Mucosa of rectum (tissue), 2 donors: ENCODE data around the gene WDR82.

Experiments used
- H3K27ac ChIP-seq, 2 donors: one replicate each; pipeline ENCODE4 v1.7.0; 2013; ENCODE audit warnings: inconsistent platforms in 2 of 2, low read depth in 2 of 2, low read length in 2 of 2
- H3K27me3 ChIP-seq, 2 donors: one replicate each; pipeline ENCODE4 v1.7.0; 2013; ENCODE audit warnings: low read length in 2 of 2; ENCODE audit not compliant: control insufficient read depth in 2 of 2, insufficient read depth in 2 of 2
- H3K36me3 ChIP-seq, 2 donors: one replicate each; pipeline ENCODE4 v1.7.0; 2013; ENCODE audit warnings: low read length in 2 of 2; ENCODE audit not compliant: control insufficient read depth in 2 of 2, insufficient read depth in 2 of 2
- H3K4me1 ChIP-seq, 2 donors: one replicate each; pipeline ENCODE4 v1.7.0; 2013; ENCODE audit warnings: low read length in 2 of 2, mild to moderate bottlenecking in 1 of 2; ENCODE audit not compliant: control insufficient read depth in 2 of 2, insufficient read depth in 2 of 2
- H3K4me3 ChIP-seq, 2 donors: one replicate each; pipeline ENCODE4 v1.7.0; 2013; ENCODE audit warnings: low read length in 2 of 2
- H3K9ac ChIP-seq, 2 donors: one replicate each; pipeline ENCODE4 v1.7.0; 2013; ENCODE audit warnings: low read length in 2 of 2, low read depth in 1 of 2, mild to moderate bottlenecking in 1 of 2
- H3K9me3 ChIP-seq, 2 donors: one replicate each; pipeline ENCODE4 v1.7.0; 2013; ENCODE audit warnings: low read length in 2 of 2; ENCODE audit not compliant: control insufficient read depth in 2 of 2
- donor health status: healthy.
- donor health status: Normal muscosa, but diverticular disease.

The WDR82 gene

DNA sequence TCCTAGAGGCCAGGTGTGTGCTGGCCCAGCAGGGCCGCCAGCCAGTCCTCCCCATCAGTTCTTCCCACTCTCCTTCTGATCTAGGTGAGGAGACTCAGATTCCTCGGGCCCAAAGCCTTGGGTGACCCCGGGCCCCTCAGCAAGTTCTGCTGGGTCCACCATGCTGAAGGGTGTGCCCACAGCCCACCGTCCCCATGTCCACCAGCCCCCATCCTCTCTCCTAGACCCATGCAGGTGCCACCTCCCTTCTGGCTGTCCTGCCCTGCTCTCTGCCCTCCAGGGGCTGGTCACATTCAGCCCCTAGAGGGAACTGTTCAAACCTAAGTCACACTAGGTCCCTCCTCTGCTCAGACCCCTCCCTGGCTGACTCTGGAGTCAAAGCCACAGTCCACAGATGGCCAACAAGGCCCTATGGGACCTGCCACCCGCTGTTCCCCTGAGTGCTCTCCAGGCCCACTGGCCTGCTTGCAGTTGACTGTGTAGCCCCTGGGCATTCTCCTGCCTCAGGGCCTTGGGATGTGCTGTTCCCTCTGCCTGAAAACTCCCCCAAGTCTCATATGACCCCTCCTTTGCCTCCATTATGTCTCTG is 52.1 kb downstream of the WDR82 start:
- Histone ChIP-seq H3K9me3 (no peaks in the 10 kb centered on the region), H3K27ac (peak overlapping the region in 1 of 2 donors; percentile 61), H3K4me1 (no peaks in the 10 kb centered on the region), H3K4me3 (no peak overlapping the region), H3K27me3 (no peaks in the 10 kb centered on the region), H3K36me3 (peaks cover 26 to 30% of the 10 kb centered on the region in 2 donors), H3K9ac (no peak overlapping the region)

DNA sequence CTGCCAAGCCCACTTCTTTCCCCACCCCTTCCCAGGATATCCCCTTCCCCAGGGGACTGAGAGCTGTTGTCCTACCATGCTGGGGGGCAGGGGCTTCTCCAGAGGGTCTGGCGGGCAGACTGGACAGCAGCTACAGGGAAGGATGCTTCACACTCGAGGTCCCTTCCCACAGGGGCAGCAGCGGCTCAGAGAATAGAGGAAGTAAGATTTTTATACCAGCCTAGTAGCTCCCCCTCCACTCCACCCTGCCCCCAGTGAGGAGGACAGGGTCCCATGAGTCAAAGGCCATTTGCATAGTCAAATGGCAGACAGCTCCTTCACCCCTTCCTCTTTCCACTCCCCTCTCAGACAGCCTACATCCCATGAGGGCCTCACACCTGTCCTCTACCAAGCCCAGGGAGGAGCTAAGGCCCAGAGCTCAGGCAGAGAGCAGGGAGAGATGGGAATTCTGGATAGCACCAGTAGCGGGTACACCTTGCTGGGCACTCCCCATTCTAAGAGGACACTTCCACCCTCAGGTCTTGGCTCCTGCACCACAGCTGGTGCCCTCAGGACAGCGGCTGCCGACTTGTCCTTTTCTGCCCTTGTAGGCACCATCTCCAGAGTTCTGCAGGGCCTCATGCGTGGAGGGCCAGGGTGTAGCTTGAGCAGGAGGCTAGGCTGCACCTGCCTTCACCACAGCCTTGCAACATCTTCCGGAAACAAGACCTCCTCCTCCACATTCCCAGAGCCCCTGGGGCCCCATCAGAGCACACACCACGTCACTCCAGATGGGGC is 52.8 kb downstream of the WDR82 start, which contains the start of gene TLR9:
Gene TLR9, minus strand, starts transcription at position 194 of the 777 bp plus-strand sequence. Its CDS starts 116 bp downstream, at position 78.
- Histone ChIP-seq H3K4me1 (no peaks in the 10 kb centered on the region), H3K27ac (peak within 1 kb of the TSS in 1 of 2 donors; percentile 61), H3K9ac (no peak within 1 kb of the TSS), H3K9me3 (no peaks in the 10 kb centered on the region), H3K36me3 (peaks cover 20 to 24% of the 10 kb centered on the region in 2 donors), H3K27me3 (no peaks in the 10 kb centered on the region), H3K4me3 (no peak within 1 kb of the TSS)

DNA sequence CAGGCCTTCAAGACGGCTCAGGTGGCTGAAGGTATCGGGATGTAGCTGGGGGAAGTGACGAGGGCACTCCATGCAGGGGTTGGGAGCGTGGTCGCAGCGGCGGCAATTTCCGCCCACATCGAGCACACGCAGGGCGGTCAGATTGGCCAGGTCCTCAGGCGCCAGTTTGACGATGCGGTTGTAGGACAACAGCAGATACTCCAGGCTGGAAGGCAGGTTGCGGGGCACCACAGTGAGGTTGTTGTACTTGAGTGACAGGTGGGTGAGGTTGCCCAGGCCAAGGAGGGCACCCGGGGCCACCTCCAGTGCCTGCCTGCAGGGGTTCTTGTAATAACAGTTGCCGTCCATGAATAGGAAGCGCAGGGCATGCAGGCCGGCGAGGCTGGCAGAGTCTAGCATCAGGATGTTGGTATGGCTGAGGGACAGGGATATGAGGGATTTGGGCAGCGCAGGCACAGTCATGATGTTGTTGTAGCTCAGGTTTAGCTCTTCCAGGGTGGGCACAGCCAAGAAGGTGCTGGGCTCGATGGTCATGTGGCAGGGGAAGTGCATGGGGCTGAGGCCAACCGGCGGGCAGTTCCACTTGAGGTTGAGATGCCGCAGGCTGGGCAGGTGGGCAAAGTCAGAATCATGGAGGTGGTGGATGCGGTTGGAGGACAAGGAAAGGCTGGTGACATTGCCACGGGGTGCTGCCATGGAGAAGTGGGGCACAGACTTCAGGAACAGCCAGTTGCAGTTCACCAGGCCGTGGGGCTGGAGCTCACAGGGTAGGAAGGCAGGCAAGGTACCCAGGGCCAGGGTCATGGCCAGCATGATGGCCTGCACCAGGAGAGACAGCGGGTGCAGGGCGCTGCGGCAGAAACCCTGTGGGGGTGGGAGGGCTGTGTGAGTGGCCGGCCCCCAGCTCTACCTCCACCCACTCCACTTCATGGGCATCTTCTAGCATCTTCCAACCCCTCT is 54.7 kb downstream of the WDR82 start:
- H3K27ac ChIP-seq, result no peak overlapping the region

DNA sequence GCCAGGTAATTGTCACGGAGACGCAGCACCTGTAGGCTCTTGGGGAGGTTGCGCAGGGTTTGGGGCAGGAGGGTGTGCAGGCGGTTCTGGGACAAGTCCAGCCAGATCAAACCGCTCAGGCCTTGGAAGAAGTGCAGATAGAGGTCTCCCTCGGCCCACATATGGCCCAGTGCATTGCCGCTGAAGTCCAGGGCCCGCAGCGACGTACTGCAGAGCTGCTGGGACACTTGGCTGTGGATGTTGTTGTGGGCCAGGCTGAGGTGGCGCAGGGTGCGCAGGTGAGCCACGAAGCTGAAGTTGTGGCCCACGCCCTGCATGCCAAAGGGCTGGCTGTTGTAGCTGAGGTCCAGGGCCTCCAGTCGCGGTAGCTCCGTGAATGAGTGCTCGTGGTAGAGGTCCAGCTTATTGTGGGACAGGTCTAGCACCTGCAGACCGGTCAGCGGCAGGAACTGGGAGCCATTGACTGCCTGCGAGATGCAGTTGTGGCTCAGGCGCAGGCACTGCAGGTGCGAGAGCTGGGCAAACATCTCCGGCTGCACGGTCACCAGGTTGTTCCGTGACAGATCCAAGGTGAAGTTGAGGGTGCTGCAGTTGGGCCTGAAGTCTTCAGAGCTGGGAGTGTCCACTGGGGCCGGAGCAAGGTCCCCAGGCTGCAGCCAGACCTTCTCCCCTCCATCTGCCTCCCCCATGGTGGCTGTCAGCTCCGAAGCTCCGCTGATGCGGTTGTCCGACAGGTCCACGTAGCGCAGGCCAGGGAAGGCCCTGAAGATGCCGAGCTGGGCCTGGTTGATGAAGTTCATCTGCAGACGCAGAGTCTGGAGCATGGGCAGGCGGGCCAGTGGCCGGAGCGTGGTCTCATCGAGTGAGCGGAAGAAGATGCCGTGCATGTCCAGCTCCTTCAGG is 55.9 kb downstream of the WDR82 start:
- peaks cover 15 to 18% of the 10 kb centered on the region in 2 donors for H3K4me1 ChIP-seq
- H3K27me3 ChIP-seq, result no peaks in the 10 kb centered on the region
- no peak overlapping the region for H3K4me3 ChIP-seq
- H3K27ac ChIP-seq, result no peak overlapping the region
- peaks cover 0 to 2% of the 10 kb centered on the region in 2 donors for H3K36me3 ChIP-seq
- H3K9me3 ChIP-seq, result no peaks in the 10 kb centered on the region
- H3K9ac ChIP-seq, result no peak overlapping the region

More for the DNA sequence above, 54.7 kb downstream of the WDR82 start:
- peaks cover 4 to 6% of the 10 kb centered on the region in 2 donors for H3K4me1 ChIP-seq
- H3K36me3 ChIP-seq, result peaks cover 1 to 7% of the 10 kb centered on the region in 2 donors
- H3K27me3 ChIP-seq, result no peaks in the 10 kb centered on the region
- no peak overlapping the region for H3K9ac ChIP-seq
- H3K4me3 ChIP-seq, result no peak overlapping the region
- no peaks in the 10 kb centered on the region for H3K9me3 ChIP-seq

DNA sequence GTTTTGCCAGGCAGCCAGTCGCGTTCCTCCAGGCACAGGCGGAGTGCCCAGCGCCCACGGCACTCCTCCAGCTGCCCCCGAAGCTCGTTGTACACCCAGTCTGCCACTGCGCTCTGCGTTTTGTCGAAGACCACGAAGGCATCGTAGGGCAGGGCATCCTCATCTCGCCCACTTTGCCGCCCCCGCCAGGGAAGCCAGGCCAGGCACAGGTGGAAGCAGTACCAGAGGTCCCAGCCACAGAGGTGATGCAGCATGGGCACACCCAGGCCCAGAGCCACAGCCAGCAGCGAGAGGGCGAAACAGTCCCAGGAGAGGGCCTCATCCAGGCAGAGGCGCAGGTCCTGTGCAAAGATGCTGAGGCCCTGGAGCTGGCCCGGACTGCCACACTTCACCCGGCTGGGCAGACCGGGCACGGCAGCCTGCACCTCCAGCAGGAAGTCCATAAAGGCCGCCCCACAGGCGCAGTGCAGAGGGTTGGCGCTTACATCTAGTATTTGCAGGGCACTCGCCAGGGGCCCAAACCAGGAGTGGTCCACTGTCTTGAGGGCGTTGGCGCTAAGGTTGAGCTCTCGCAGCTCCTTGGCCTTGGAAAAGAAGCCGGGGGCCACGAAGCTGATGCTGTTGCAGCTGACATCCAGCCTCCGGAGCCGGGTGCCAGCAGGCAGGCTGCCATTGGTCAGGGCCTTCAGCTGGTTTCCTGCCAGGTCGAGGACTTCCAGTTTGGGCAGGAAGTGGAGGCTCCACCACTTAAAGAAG is 56.7 kb downstream of the WDR82 start:
- Histone ChIP-seq H3K9ac (no peak overlapping the region), H3K36me3 (no peaks in the 10 kb centered on the region), H3K4me1 (peaks cover 23 to 26% of the 10 kb centered on the region in 2 donors), H3K27ac (no peak overlapping the region), H3K27me3 (no peaks in the 10 kb centered on the region), H3K9me3 (no peaks in the 10 kb centered on the region), H3K4me3 (no peak overlapping the region)

DNA sequence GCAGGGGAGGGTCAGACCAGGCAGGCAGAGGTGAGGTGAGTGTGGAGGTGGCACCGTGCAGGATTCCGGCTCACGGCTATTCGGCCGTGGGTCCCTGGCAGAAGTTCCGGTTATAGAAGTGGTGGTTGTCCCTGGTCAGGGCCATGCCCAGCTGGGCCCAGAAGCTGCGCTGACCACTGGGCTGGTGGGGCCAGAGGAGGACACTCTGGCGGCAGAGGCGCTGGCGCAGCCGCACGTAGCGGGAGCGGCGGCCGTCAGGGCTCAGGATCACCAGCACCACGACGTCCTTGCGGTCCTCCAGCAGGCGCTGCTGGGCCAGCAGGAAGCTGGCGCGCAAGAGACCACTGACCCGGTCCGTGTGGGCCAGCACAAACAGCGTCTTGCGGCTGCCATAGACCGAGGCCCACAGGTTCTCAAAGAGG is 57.3 kb downstream of the WDR82 start:
- Histone ChIP-seq H3K9me3 (no peaks in the 10 kb centered on the region), H3K27ac (no peak overlapping the region), H3K9ac (no peak overlapping the region)

DNA sequence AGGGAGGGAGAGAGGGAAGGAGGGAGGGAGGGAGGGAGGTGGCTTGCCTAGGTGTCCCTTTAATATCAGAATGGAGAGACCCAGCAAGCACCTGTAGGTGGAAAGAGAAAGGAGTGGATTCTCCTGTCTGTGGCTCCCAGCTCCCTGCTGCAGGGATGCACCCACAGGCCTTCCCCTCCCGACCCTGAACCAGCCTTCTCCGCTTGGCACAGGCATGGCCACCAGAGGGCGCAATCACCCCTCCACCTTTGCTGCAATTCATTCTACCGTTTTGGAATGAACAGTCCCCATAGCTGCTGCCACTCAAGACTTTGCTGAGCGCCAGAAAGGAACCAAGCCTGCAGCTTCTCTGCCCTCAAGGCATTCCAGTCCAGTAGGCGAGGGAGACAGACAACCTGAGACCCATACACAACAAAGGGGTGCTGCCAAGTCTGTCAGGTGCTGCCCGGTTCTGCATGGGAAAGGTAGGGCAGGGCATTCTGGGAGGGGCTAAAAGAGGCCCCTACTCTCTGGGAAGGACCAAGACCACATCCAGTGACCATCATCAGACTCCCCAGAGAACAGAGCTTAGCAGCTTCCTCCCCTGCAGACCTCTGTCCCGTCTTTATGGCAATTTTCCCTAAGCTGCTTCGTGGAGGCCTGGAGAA is 57.9 kb downstream of the WDR82 start:
- H3K9ac ChIP-seq, result no peak overlapping the region
- H3K4me3 ChIP-seq, result no peak overlapping the region
- no peaks in the 10 kb centered on the region for H3K27me3 ChIP-seq
- peaks cover 30 to 32% of the 10 kb centered on the region in 2 donors for H3K4me1 ChIP-seq
- no peak overlapping the region for H3K27ac ChIP-seq
- H3K9me3 ChIP-seq, result no peaks in the 10 kb centered on the region
- peaks cover under 1% of the 10 kb centered on the region in 2 donors for H3K36me3 ChIP-seq

More for the DNA sequence above, 57.3 kb downstream of the WDR82 start:
- peaks cover 29 to 32% of the 10 kb centered on the region in 2 donors for H3K4me1 ChIP-seq
- no peak overlapping the region for H3K4me3 ChIP-seq
- no peaks in the 10 kb centered on the region for H3K36me3 ChIP-seq
- no peaks in the 10 kb centered on the region for H3K27me3 ChIP-seq

DNA sequence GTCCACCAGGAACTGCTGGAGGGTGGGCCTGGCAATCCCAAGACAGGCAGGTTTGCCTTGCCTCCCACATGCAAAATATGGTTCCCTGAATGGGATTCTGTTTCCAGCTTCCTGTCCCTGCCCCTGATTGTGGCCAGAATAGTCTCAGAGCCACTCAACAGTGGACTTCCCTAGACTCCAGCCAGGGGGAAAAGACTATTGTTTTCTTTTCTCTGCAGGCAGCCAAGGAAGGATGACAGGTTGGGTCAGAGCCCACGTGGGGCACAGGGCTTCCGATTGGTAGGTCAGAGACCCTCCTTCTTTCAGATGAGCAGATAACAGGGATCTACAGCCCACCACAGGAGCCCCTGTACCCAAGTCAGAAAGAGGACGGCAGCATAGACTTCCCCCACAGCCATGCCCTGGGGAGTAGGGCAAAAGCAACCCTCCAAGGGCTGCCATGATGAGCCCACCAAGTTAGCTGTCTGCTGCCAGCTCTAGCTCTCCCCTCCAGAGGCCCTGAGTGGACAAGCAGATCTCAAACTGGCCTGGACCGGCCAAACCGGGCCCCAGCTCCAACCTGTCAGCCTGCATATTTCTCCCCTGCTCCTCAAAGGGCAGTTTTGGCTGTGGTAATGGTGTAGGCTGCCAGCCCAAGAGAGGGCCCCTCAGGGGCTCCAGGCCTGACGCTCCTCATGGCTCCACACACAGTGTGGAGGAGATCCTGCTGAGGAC is 59.4 kb downstream of the WDR82 start:
- Histone ChIP-seq H3K27ac (peak overlapping the region in 1 of 2 donors; percentile 13), H3K36me3 (peaks cover 13 to 15% of the 10 kb centered on the region in 2 donors), H3K4me3 (no peak overlapping the region), H3K27me3 (no peaks in the 10 kb centered on the region), H3K9me3 (no peaks in the 10 kb centered on the region), H3K9ac (peak overlapping the region in 1 of 2 donors; percentile 24), H3K4me1 (peaks cover 30 to 32% of the 10 kb centered on the region in 2 donors)
